IPS-NIHi11 (cell line): ENCODE measurements around the gene BCLAF3.

Experiments
- DNase-seq: peaks from one replicate; pipeline ENCODE4 v3.0.0; 2012; ENCODE audit warnings: mixed read lengths, low spot score

BCLAF3 gene

GRCh38 chrX:19966056-19966455 lies 24.8 kb downstream of the BCLAF3 start:
- no peak for DNase-seq

- DNase-seq: no peak
Measured at GRCh38 chrX:19964017-19964710, 26.7 kb downstream of the BCLAF3 start.

DNA sequence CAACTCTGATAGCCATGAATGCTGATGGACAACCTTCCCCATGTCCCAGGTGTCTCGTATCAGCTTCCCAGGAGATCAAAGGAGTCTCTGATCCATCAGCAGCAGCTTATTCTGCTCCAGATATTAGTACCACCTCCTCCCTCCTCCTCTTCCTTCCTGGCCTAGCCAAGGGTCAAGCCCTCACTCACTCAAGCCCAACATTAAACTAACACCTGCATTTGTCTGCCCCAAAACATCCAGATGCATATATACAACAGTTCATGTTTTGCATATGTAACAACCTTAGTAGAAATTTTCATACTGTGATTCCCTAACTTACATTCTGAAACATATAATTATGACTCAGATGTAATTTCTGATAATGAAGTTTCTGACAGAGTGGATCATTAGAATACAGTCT lies 29.9 kb downstream of the BCLAF3 start:
- no peak for DNase-seq

DNA sequence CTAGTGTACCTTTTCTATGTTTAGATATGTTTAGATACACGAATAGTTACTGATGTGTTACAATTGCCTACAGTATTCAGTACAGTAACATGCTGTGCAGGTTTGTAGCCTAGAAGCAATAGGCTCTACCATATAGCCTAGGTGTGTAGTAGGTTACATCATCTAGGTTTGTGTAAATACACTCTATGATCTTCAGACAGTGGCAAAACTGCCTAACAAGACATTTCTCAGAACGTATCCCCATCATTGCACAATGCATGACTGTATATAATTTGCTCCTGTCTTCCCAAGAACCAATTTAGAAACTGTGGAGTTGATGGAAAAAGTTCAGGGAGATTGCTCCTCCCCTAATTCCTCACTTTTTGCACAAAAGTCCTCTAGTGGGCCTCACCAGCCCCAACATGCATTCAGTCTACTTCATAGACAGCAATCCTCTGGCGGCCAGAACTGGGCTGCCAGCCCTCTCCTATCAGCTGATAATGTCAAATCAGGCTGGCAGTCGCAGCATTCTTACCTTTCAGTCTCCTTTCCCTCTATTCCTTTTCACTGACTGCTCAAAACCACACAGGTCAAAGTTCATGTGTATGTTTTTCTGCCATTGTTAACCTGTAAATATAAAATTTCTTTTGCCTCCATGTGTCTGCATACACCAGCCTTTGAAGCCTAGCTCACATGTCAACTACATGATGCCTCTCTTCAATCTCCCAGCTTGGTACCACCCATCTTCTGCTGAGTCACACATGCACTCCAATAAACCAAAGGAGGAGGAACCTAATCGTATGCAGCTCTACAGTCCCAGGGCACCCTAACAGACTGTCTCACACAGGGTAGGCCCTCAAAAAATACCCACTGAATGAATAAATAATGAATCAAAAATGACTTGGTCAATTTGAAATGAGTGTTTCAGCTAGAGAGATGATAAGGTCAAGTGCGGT lies 32.0 kb downstream of the BCLAF3 start:
- no peak for DNase-seq

- DNase-seq: no peak
Measured at GRCh38 chrX:19956923-19957322, 33.9 kb downstream of the BCLAF3 start.

DNA sequence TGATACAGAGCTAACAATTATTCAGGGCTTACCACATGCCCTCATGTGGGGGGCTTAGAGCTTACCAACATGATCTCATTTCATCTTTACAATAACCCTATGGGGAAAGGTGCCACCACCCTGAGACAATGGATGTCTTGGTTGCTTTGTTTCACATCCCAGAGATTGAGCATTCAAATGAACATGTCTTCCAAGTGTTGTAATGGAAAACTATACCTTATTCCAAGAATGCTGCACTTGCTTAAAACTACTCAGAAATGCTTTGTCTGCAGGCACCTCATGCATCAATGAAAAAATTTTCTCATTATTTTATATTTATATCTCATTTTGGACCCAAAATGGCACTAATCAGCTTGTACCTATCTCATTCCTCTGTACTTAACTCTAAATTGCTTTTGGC lies 34.6 kb downstream of the BCLAF3 start:
- DNase-seq: no peak

DNA sequence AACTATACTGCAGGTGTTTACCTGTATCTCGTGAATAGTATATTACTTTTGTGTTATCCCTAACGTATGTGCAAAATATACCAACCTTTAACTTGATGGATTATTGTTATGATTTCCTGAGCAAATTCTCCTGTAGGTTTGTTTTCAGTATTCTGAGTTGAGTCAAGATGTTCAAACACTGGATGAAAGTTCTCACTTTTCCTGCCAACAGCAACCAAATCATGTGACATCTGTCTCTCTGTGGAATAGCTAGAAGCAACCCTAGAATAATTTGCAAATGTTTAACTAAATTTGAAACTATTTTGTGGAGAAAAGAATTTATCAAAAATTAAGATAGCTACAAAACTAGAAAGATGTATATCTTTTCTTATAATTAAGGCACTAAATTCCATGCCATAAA lies 35.6 kb downstream of the BCLAF3 start:
- no peak for DNase-seq

DNA sequence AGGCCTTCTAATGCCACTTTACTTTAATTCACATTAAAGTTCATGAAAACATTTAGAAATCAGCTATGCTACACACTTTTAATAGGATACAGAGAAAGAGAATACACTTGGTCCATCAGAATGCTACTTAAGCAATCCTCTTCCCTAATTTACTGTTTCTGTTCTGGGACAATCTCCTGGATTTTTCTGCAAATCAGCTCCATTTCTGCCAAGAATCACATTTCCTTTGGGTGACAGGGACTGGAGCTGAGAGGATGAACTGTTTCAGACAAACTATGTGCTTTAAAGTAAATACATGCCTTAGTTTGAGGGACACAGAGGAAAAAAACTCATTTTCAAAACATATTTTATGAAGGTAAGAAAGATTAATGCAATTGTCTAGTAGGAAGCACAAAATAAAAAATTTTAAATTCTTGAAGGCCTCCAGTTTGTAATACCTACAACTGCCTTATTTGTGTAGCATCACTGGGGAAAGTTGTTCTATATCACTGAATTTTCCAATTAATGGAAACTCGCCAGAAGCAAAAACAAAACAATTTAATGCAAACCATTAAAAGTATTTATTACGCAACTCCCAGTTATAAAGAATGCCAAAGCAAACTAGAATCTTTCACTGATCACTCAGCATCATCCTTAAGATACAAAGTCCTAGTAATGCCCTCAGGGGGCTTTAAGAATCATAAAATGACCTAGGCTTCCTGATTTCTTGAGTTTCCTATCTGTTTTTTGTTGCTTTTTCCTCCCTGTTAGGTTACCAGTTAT lies 36.3 kb downstream of the BCLAF3 start:
- no peak for DNase-seq

DNA sequence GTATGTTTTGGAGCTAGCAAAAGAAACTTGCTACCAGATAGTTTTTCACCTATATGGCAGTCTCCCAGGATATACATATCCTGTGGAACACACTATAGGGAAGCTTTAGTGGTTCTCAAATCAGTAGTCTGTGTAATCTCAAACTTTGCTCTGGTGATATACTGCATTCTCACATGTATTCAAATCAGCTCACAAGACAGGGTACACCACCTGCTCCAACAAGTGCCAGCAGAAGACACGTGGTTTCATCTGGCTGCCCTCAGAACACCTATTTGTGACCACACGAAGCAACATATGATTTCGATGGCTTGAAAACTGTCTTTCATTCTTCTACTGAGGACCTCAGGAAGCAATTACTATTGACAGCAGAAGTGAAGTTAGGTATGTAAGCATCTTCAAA lies 37.7 kb downstream of the BCLAF3 start:
- DNase-seq: no peak

- no peak for DNase-seq
Measured at GRCh38 chrX:19949340-19949739, 41.5 kb downstream of the BCLAF3 start.

GRCh38 chrX:19947612-19948011 lies 43.2 kb downstream of the BCLAF3 start:
- DNase-seq: no peak
